HepG2 (cell line): ENCODE measurements around the gene CUL4B. TPM values are rescaled to one million over a fixed set of nuclear protein-coding genes. Genes with fewer than 3 reads are reported as not detected.

Experiments used
- ATF1 ChIP-seq: IDR thresholded peaks from 2 replicates; pipeline ENCODE4 v1.6.1; 2016; ENCODE audit warnings: mild to moderate bottlenecking, control low read depth
- CBX1 ChIP-seq: IDR thresholded peaks from one replicate; pipeline ENCODE4 v1.6.1; 2016; ENCODE audit warnings: antibody characterized with exemption, low read depth
- ISX ChIP-seq: sonication (generic); formaldehyde crosslinking; conservative IDR thresholded peaks from 2 replicates; pipeline ENCODE4 v1.5.0; 2020; ENCODE audit warnings: missing genetic modification reagents
- MAFG ChIP-seq: sonication (generic); formaldehyde crosslinking; IDR thresholded peaks from 2 replicates; pipeline ENCODE4 v1.5.1; 2020; ENCODE audit warnings: mild to moderate bottlenecking, missing genetic modification reagents
- MIER2 ChIP-seq: IDR thresholded peaks from 2 replicates; pipeline ENCODE4 v1.6.1; 2016; ENCODE audit warnings: missing biosample characterization, missing genetic modification reagents
- RBAK ChIP-seq: sonication (generic); formaldehyde crosslinking; IDR thresholded peaks from 2 replicates; pipeline ENCODE4 v1.5.1; 2020; ENCODE audit warnings: mild to moderate bottlenecking, missing genetic modification reagents
- SPEN ChIP-seq: sonication (generic); formaldehyde crosslinking; IDR thresholded peaks from 2 replicates; pipeline ENCODE4 v1.5.1; 2020; ENCODE audit warnings: low read depth, mild to moderate bottlenecking, missing genetic modification reagents
- ZHX2 ChIP-seq, 2 experiments: sonication (generic) in 1 of 2; formaldehyde crosslinking in 1 of 2; IDR thresholded peaks; 2 replicates each; pipeline versions ENCODE4 v1.6.1 to v1.9.0; 2014 to 2022; ENCODE audit warnings: antibody characterized with exemption in 1 of 2, borderline replicate concordance in 1 of 2, inconsistent platforms in 1 of 2, low read depth in 1 of 2, missing genetic modification reagents in 1 of 2
- ZNF264 ChIP-seq: sonication (generic); formaldehyde crosslinking; IDR thresholded peaks from 2 replicates; pipeline ENCODE4 v1.4.0; 2020; ENCODE audit warnings: missing genetic modification reagents
- ZNF337 ChIP-seq: sonication (generic); formaldehyde crosslinking; IDR thresholded peaks from 2 replicates; pipeline ENCODE4 v1.5.1; 2020; ENCODE audit warnings: missing genetic modification reagents, low read depth, mild to moderate bottlenecking, borderline replicate concordance
- ZNF546 ChIP-seq: sonication (generic); formaldehyde crosslinking; conservative IDR thresholded peaks from 2 replicates; pipeline ENCODE4 v1.8.1; 2023; ENCODE audit warnings: mild to moderate bottlenecking, missing genetic modification reagents
- ZNF720 ChIP-seq: sonication (generic); formaldehyde crosslinking; IDR thresholded peaks from 2 replicates; pipeline ENCODE4 v1.4.0; 2020; ENCODE audit warnings: missing genetic modification reagents
- ZSCAN30 ChIP-seq: sonication (generic); formaldehyde crosslinking; IDR thresholded peaks from 2 replicates; pipeline ENCODE4 v1.5.0; 2020; ENCODE audit warnings: mild to moderate bottlenecking, missing genetic modification reagents
- polyA plus RNA-seq, 8 experiments: library from polyadenylated mRNA; depleted of rRNA in 3 of 8; stranded (reverse) in 7 of 8; unstranded in 1 of 8; fragments of >200 nt; fragmentation: Illumina TruSeq in 4 of 8; extraction: Trizol in 4 of 8; gene quantifications; 2 replicates each; pipeline versions ENCODE4 v1.2.1 to v1.2.3, GENCODE V29; 2011 to 2016; ENCODE audit warnings: low read depth in 4 of 8, missing spikeins in 1 of 8, mixed read lengths in 1 of 8; ENCODE audit not compliant: insufficient read depth in 1 of 8
- total RNA-seq, 5 experiments: library from RNA; depleted of rRNA; stranded (reverse); fragments of >200 nt; fragmentation: Illumina TruSeq; extraction: Trizol; gene quantifications; 2 replicates each; pipeline ENCODE4 v1.2.3, GENCODE V29; 2016; ENCODE audit warnings: low read depth in 1 of 5
- TF ChIP-seq, protein P1 (sequence below): sonication (generic); formaldehyde crosslinking; IDR thresholded peaks from 2 replicates; pipeline ENCODE4 v1.4.0; 2020; ENCODE audit warnings: mild to moderate bottlenecking, missing genetic modification reagents
- TF ChIP-seq, protein P2 (sequence below): sonication (generic); formaldehyde crosslinking; IDR thresholded peaks from 2 replicates; pipeline ENCODE4 v1.9.0; 2022; ENCODE audit warnings: low read depth, missing genetic modification reagents
- TF ChIP-seq, protein P3 (sequence below): sonication (generic); formaldehyde crosslinking; IDR thresholded peaks from 2 replicates; pipeline ENCODE4 v1.4.0; 2020; ENCODE audit warnings: missing genetic modification reagents
- TF ChIP-seq, protein P4 (sequence below): sonication (generic); formaldehyde crosslinking; conservative IDR thresholded peaks from 2 replicates; pipeline ENCODE4 v1.4.0; 2020; ENCODE audit warnings: missing genetic modification reagents

The CUL4B gene
- total and polyA plus RNA-seq, 2 of the 13 experiments (the other 11 are each of a cell fraction or from before 2014, with no cell fraction given) = 21.6 to 28.5 TPM

DNA sequence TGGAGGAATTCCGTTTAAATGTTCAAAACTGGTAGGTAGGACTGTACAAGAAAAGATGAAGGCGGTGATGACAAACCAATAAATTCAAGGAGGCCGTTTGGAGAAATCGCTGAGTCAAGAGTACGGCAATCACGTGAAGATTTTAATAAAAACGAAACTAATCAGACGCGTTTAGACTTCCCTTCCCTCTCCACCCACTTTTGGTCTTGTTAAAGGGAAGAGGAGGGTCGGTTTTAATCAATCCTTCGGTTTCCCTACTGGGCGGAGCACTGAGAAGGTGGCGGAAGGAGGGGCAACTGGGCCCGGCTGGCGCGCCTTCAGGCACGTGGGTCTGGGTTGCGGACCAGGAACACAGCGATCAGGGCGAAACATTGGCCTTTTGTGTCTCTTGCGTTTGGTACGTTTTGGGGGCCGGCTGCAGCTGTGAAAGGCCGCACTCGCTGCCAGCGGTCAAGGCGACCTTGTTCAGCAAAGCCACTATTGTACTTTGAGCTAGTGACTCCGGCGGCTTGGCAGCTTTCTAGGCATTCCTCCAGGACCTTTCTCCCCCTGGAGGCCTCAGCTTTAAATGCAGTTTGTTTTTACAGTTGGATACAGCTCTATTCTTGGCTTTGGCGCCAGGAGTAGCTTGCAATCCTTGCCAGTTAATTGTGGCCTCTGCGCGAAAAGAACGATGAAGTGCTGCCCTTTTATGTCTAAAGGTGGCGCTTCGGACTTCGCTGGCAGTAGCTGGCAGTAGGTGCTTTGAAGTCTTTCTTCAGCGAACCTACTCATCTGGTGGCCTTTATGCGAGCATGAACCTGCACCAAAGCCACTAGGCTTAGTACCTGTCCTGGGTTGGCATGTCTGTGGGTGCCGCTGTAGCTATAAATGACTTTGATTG is 74.9 kb downstream of the CUL4B start (continued):
- no peak for TF ChIP-seq ZHX2 (IDR thresholded peaks at IDR 0.05; ENCODE audit: low read depth)
- TF ChIP-seq ZHX2 (CRISPR knock-in tag; IDR thresholded peaks at IDR 0.05; ENCODE audit: borderline replicate concordance) = no peak
- no peak for TF ChIP-seq ZNF337 (CRISPR knock-in tag)
- no peak for TF ChIP-seq CBX1
- TF ChIP-seq MAFG = no peak
- TF ChIP-seq, protein P1, sequence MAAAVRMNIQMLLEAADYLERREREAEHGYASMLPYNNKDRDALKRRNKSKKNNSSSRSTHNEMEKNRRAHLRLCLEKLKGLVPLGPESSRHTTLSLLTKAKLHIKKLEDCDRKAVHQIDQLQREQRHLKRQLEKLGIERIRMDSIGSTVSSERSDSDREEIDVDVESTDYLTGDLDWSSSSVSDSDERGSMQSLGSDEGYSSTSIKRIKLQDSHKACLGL (CRISPR knock-in tag) = no peak
- TF ChIP-seq ZNF264 (CRISPR knock-in tag) = no peak
- TF ChIP-seq, protein P2, sequence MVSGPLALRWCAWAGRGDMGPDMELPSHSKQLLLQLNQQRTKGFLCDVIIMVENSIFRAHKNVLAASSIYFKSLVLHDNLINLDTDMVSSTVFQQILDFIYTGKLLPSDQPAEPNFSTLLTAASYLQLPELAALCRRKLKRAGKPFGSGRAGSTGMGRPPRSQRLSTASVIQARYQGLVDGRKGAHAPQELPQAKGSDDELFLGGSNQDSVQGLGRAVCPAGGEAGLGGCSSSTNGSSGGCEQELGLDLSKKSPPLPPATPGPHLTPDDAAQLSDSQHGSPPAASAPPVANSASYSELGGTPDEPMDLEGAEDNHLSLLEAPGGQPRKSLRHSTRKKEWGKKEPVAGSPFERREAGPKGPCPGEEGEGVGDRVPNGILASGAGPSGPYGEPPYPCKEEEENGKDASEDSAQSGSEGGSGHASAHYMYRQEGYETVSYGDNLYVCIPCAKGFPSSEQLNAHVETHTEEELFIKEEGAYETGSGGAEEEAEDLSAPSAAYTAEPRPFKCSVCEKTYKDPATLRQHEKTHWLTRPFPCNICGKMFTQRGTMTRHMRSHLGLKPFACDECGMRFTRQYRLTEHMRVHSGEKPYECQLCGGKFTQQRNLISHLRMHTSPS (CRISPR knock-in tag) = no peak
- TF ChIP-seq, protein P3, sequence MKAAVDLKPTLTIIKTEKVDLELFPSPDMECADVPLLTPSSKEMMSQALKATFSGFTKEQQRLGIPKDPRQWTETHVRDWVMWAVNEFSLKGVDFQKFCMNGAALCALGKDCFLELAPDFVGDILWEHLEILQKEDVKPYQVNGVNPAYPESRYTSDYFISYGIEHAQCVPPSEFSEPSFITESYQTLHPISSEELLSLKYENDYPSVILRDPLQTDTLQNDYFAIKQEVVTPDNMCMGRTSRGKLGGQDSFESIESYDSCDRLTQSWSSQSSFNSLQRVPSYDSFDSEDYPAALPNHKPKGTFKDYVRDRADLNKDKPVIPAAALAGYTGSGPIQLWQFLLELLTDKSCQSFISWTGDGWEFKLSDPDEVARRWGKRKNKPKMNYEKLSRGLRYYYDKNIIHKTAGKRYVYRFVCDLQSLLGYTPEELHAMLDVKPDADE (CRISPR knock-in tag) = no peak
- peak; percentile 20; the same call in 1 of the 2 replicates for TF ChIP-seq ATF1 (CRISPR knock-in tag)
- TF ChIP-seq, protein P4, sequence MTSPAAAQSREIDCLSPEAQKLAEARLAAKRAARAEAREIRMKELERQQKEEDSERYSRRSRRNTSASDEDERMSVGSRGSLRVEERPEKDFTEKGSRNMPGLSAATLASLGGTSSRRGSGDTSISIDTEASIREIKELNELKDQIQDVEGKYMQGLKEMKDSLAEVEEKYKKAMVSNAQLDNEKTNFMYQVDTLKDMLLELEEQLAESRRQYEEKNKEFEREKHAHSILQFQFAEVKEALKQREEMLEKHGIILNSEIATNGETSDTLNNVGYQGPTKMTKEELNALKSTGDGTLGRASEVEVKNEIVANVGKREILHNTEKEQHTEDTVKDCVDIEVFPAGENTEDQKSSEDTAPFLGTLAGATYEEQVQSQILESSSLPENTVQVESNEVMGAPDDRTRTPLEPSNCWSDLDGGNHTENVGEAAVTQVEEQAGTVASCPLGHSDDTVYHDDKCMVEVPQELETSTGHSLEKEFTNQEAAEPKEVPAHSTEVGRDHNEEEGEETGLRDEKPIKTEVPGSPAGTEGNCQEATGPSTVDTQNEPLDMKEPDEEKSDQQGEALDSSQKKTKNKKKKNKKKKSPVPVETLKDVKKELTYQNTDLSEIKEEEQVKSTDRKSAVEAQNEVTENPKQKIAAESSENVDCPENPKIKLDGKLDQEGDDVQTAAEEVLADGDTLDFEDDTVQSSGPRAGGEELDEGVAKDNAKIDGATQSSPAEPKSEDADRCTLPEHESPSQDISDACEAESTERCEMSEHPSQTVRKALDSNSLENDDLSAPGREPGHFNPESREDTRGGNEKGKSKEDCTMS = no peak
- TF ChIP-seq RBAK = no peak
- no peak for TF ChIP-seq ZNF720
- TF ChIP-seq ISX (CRISPR knock-in tag) = no peak
- TF ChIP-seq SPEN = no peak
- TF ChIP-seq MIER2 (CRISPR knock-in tag) = no peak
- no peak for TF ChIP-seq ZNF546 (CRISPR knock-in tag)
- TF ChIP-seq ZSCAN30 (CRISPR knock-in tag) = no peak
